GM18526 (cell line): ENCODE data around the gene TCEAL5.

ENCODE experiments used
- POLR2A ChIP-seq: IDR thresholded peaks from 3 replicates; pipeline ENCODE4 v1.6.1; 2011; ENCODE audit not compliant: insufficient read length; ENCODE audit errors: extremely low read depth

TCEAL5 gene, protein sequence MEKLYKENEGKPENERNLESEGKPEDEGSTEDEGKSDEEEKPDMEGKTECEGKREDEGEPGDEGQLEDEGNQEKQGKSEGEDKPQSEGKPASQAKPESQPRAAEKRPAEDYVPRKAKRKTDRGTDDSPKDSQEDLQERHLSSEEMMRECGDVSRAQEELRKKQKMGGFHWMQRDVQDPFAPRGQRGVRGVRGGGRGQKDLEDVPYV

DNA sequence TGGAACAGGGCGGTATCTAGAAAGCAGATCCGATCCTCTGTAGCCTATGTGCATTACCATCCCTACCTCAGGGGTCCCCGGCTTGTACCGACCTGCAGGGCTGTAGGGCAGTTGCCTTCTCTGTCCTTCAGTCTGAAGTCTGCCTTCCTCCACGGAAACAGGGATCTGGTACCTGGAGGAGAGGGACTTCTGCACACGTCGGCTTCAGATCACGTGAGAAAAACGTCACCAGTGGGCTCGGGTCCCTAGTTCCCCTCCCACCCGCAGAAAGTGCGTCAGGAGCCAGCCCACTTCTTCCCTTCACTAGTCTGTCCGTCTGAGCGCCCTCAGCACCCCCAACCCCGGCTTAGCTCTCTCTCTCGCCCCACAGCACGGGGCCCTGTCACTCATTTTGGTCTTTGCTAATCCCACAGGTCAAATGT, at the start of gene TCEAL5:
Gene TCEAL5, minus strand, starts transcription at position 170 of the 422 bp plus-strand sequence. CDS start 2,187 bp downstream, outside the sequence.
- TF ChIP-seq POLR2A, result no peak

DNA sequence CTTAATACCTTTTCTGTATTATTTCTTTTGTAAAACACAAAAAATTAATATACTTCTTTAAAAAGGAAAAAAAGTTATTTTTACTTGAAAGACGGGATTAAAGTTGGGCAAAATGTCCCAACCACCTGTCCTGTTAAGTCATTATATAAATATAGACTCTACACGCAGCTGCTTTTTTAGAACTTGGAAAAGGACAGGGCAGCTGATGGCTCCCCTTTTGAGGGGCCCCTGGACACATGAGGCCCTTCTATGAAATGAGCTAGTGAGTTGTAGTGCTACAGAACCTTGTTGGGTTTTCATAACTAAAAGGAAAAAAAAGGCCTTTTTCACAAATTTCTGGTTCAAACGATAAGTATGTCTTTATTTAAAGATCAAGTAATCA, 34.8 kb upstream of the TCEAL5 start:
- TF ChIP-seq POLR2A, result no peak

DNA sequence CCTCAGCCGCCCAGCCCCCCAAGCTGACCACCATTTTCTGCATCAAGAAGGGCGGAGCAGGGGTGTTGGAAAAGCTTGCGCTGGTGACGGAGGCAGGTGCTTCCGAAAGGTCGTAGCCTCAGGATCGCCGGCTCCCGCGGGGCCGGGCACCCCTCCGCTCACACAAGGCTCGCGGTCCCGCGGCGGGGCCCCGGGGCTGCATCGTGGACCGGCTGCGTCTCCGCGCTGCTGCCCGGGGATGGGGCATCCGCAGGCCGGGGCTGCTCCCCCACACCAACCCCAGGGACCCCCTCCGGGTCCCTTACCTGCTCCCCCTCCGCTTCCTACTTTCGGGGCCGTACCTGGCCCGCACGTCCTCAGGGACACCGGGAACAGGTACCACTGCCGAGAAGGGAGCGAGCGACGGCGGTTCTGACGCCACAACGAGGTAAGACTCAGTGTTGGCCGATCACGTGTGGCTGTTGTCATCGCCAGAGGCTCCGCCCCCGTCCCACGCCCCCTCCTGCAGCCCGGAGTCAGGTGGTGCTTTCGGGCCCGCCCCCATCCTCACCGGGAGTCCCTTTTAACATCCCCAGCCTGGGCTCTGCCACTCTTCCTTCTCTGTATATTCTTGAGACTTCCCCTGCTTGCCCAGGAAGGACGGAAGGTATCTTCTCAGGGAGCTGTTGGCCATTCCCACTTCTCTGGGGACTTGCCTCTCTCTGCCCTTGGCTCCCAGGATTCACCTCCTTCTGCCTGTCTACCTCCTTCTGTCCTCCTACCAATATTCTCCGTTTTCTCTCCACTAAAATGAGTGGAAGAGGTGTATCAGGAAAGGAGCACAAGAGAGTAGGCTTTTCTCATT, 34.2 kb upstream of the TCEAL5 start, which contains the start of gene BEX2:
Gene BEX2, minus strand, starts transcription at position 436 of the 844 bp plus-strand sequence. CDS start 1,014 bp downstream, outside the sequence.
- TF ChIP-seq POLR2A, result no peak

DNA sequence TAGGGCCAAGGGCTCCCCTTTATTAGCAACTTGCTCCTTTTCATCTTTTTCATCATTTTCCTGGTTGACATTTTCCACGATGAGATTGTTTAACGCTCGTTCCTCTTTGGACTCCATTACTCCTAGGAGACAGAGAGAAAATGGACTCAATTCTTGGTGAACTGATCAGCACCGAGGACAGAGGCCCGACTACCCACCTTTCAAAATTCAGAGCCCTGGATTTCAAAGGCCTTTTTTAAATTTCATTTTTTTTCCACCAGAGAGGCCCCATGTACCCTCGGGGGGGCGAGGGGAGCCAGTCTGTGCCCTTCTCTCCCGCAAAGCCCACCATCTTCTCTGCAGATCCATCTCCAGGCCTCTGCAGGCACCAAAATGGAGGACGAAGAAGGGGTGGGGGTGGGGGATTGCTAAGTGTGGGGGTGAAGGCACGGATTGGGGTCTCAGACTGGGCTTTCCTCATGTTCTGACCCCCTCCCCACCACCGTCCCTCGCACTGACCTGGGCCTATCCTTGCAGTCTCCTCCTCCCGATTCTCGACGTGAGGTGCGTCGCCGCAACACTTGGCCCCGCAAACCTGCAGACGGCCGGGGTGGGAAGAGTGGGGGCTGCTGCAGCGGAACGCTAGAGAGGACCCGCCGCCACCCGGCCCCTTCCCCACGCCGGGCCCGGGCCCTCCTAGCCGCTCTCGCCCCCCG, 33.5 kb upstream of the TCEAL5 start:
- no peak for TF ChIP-seq POLR2A

DNA sequence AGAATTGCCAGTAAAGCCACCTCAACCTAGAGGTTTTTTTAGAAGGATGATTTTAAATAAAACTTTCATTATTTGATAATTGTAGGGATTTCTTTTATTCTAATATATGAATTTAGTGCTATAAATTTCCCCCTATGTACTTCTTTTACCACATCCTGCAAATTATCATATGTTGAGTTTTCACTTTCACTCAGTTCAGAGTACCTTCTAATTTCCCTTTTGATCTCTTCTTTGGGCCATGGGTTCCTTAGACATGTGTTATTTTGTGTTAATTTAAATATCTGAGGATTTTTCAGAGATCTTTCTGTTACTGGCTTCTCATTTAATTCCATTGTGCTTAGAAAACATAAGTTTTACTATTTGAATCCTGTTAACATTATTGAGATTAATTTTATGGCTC, 28.2 kb upstream of the TCEAL5 start:
- no peak for TF ChIP-seq POLR2A

DNA sequence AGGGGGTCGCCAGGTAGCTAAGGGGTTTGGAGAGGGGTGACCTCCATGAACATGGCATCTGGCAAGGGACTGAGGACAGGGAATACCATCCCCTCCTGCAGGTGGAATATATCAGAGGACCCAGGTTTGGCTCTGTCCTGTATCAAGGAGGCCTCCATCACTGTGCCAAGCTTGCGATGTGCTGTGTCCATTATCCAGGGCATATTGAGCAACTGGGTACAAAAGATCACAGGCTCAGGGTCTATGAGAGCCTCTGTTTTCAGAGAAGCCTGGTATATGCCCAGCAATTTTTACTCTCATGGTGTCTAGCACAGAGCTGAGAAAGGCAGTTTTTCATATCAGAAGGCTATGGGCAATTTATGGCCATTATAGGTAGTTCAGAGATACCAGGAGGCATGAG, 16.6 kb upstream of the TCEAL5 start:
- TF ChIP-seq POLR2A, result no peak

DNA sequence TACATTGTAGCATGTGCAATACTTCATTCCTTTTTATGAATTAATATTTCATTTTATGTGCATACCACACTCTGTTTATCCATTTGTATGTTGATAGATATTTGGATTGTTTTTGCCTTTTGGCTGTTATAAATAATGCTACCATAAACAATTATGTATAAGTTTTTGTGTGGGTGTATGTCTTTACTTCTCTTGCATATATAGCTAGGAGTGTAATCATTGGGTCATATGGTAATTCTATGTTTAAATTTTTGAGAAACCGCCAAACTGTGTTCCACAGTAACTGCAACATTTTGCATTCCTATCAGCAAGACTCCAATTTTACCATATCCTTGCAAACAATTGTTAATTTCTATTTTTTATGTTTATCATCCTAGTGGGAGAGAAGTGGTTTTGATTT, 3.1 kb upstream of the TCEAL5 start:
- no peak for TF ChIP-seq POLR2A

DNA sequence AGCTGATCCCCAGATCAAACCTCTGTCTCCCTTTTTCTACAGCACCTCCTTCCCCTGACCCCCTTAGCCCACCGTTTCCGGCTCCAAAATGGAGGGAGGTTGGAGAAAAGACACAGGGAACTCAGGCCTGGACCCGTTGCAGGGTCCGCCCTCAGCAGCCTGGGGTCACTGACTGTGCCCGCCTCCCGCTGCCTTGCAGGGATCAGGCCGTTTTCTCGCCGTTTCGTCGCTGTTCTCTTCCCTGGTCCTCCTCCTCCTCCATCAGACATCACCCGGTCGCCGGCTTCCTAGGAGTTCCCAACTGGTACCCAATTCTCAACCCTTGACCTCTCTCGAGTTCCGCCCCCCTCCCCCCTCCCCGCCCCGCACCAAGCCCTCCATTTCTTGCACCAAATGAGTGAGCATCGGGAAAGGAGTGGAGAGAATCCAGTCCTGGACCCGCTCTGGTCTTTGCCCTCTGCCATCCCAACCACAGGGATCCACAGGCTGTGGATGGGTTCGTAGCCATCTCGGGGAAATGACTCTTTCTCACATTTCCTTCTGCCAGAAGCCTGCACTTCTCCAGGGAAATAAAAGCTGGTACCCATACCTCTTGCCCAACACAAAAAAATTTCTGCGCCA, 493 bp downstream of the TCEAL5 start:
- no peak for TF ChIP-seq POLR2A

DNA sequence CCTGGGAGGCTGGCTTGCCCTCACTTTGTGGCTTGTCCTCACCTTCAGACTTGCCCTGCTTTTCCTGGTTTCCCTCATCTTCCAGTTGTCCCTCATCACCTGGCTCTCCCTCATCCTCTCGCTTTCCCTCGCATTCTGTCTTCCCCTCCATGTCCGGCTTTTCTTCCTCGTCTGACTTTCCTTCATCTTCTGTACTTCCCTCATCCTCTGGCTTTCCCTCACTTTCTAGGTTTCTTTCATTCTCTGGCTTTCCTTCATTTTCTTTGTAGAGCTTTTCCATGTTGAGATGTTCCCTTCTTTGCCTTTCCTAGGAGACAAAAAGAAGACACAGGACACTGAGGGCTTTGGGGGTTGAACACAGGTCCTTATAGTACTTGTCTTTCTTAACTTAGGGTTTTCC, 2.3 kb downstream of the TCEAL5 start:
- TF ChIP-seq POLR2A, result no peak

DNA sequence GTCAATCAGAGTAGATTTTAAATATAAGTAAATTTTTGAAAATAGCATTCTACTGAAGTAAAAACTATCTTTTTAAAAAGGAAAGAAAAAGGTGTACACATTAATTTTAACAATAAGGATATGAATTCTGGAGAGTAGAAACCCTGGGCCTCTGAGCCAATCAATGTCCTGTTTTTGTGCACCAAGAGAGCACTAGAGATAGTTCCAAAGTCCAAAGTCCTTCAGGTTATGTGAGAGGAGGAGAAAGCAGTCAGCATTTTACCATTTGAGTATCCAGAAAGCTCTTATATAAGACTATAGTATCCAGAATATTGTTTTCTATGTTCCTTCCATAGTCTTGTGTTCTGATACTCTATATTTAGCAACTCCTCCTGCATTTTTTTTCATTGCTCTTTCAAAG, 18.3 kb downstream of the TCEAL5 start:
- no peak for TF ChIP-seq POLR2A

DNA sequence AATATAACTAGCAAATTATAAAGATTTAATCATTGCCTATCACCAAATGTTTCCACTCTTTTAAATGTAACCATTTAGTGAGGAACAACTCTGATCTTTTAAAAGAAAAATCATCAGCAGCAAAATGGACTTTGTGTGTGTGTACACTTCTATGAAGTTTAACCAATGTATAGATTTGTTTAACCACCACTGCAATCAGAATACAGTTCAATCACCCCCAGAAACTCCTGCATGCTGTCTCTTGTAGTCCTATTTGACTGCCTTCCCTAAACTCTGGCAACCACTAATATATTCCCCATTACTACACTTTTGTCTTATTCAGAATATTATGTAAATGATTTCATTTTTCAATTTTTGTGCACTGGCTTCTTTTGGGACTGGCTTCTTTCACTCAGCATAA, 19.9 kb downstream of the TCEAL5 start:
- TF ChIP-seq POLR2A, result no peak

DNA sequence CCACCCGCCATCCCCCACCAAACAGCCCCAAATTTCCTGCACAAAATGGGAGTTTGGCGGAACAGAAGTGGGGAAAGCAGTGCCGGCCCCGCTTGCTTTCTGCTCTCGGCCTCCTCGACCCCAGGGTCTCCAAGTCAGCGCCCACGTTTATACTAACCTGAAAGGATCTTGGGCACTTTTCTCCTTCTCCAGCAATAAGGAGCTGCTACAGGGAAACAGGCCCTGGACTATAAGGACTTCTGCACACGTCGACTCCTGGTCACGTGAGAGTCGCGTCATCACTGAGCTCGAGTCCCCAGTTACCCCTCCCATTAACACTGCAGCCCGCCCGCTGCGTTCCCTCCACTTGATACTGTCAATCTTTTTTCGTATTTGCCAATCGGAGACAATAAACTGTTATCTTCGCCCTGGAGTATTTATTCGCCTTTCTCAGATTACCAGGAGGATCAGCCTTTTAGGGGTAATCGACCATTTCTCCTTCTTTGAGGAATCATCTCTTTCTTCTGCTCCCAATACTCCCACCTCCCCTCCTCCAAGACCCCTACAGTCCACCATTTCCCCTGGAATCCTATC, 21.5 kb downstream of the TCEAL5 start, which contains the start of gene TCEAL8:
Gene TCEAL8, minus strand, starts transcription at position 235 of the 573 bp plus-strand sequence. CDS start 1,176 bp downstream, outside the sequence.
- TF ChIP-seq POLR2A, result peak; percentile 24

DNA sequence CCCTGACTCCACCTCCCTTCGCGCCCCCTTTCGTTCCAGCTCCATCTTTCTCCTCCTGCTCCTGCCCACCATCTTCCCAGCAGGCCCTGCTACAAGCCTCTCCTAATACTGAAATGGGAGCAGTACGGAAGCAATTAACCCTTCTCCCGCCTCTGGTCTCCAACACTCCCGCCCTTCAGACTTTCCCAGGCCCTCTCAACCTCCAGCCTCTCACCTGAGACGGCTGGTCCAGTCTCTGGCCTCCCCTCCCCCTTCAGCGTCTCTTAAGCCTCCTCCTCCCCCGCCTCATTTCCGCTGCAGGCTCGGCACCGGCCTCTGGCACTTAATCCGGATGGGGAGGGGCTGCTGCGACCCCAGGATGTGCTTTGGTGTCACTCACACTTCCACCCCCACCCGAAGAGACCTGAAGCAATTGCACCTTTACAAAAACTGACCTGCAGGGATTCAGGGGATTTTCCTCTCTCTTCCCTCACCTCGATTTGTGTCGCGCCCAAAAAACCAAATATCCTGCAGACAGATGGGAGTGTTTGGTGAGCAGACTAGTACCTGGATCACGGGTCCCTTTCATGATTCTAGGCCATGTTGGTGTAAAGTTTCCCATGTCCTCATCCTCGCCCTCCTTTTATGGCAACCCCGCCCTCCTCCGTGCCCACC, 22.3 kb downstream of the TCEAL5 start:
- TF ChIP-seq POLR2A, result no peak

DNA sequence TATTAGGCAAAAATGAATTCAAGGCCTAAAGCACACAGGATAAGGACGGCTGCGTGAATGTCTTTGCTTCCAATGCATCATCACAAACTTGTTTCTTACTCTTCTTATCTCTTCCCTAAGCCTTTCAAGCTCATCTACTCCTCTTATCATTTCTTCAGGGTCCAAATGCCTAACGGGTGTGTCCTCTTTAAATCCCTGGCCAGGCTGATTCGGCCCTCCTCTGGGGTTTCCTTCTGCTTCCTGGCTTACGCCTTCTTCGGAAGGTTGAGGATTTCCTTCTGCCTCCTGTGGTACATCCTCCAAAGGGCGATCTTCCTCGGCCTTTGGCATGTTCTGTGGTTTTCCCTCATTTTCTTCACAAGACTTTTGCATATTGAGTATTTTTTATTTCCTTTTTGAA, 22.9 kb downstream of the TCEAL5 start:
- no peak for TF ChIP-seq POLR2A
